Neural cell (in vitro differentiated cells): ENCODE results near the gene ZC2HC1B.

Experiments used
- EP300 ChIP-seq: fragments of 450-650 bp; conservative IDR thresholded peaks from 2 replicates; pipeline ENCODE4 v1.6.1; 2014; ENCODE audit warnings: antibody characterized with exemption, mild to moderate bottlenecking, moderate library complexity; ENCODE audit not compliant: poor library complexity, severe bottlenecking
- TF ChIP-seq, protein P1 (sequence below): fragments of 450-650 bp; IDR thresholded peaks from 2 replicates; pipeline ENCODE4 v1.5.1; 2014; ENCODE audit warnings: antibody characterized with exemption, mild to moderate bottlenecking, moderate library complexity; ENCODE audit not compliant: poor library complexity, severe bottlenecking

GRCh38 chr6:143857651-143858050 is 6.6 kb upstream of the ZC2HC1B start:
- TF ChIP-seq, protein P1, sequence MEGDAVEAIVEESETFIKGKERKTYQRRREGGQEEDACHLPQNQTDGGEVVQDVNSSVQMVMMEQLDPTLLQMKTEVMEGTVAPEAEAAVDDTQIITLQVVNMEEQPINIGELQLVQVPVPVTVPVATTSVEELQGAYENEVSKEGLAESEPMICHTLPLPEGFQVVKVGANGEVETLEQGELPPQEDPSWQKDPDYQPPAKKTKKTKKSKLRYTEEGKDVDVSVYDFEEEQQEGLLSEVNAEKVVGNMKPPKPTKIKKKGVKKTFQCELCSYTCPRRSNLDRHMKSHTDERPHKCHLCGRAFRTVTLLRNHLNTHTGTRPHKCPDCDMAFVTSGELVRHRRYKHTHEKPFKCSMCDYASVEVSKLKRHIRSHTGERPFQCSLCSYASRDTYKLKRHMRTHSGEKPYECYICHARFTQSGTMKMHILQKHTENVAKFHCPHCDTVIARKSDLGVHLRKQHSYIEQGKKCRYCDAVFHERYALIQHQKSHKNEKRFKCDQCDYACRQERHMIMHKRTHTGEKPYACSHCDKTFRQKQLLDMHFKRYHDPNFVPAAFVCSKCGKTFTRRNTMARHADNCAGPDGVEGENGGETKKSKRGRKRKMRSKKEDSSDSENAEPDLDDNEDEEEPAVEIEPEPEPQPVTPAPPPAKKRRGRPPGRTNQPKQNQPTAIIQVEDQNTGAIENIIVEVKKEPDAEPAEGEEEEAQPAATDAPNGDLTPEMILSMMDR: no peak
- no peak for TF ChIP-seq EP300
